Activated CD8-positive, alpha-beta memory T cell treated with anti-CD3 and anti-CD28 coated beads for 1 hour (primary cell): ENCODE measurements around the gene NKX6-1.

Experiments
- DNase-seq, 2 donors: peaks; one replicate each; pipeline ENCODE4 v3.0.0-alpha.2; 2020; ENCODE audit warnings: low read depth in 1 of 2; ENCODE audit errors: extremely low read depth in 1 of 2

Gene NKX6-1

GRCh38 chr4:84479663-84480062 is 19.4 kb downstream of the NKX6-1 start:
- DNase-seq: no peak

GRCh38 chr4:84477738-84478137 is 21.4 kb downstream of the NKX6-1 start:
- no peak for DNase-seq

- no peak for DNase-seq
These were observed 25.0 kb downstream of the NKX6-1 start for GRCh38 chr4:84474107-84474506.

GRCh38 chr4:84472154-84472553 is 26.9 kb downstream of the NKX6-1 start:
- no peak for DNase-seq

GRCh38 chr4:84470204-84470785 is 28.8 kb downstream of the NKX6-1 start:
- no peak for DNase-seq

- no peak for DNase-seq
These were observed 31.5 kb downstream of the NKX6-1 start for GRCh38 chr4:84467601-84468000.

GRCh38 chr4:84459783-84460182 is 39.3 kb downstream of the NKX6-1 start:
- no peak for DNase-seq

- no peak for DNase-seq
These were observed 42.9 kb downstream of the NKX6-1 start for GRCh38 chr4:84456157-84456556.

GRCh38 chr4:84455697-84456096 is 43.4 kb downstream of the NKX6-1 start:
- DNase-seq: no peak

GRCh38 chr4:84451546-84451945 is 47.5 kb downstream of the NKX6-1 start:
- no peak for DNase-seq

GRCh38 chr4:84443523-84443922 is 55.6 kb downstream of the NKX6-1 start:
- no peak for DNase-seq

- no peak for DNase-seq
These were observed 56.3 kb downstream of the NKX6-1 start for GRCh38 chr4:84442778-84443177.
